Loucy (cell line): ENCODE measurements around the gene FSTL4.

ENCODE experiments used
- CTCF ChIP-seq: fragments of 200-600 bp; sonication (generic); conservative IDR thresholded peaks from 2 replicates; pipeline ENCODE4 v1.5.1; 2014; ENCODE audit warnings: mild to moderate bottlenecking, antibody characterized with exemption, low read length
- EZH2phosphoT487 ChIP-seq: fragments of 200-600 bp; IDR thresholded peaks from 2 replicates; pipeline ENCODE4 v1.6.1; 2018; ENCODE audit warnings: antibody characterized with exemption, mild to moderate bottlenecking, moderate library complexity, borderline replicate concordance

- no peak for TF ChIP-seq CTCF
- TF ChIP-seq EZH2phosphoT487: no peak
Observed at GRCh38 chr5:133521801-133522200, 90.5 kb downstream of the FSTL4 start.
